H1 (cell line): ENCODE results near the gene COMMD2. TPM values are rescaled to one million over a fixed set of nuclear protein-coding genes. Genes with fewer than 3 reads are reported as not detected.

Experiments used
- CTCF ChIA-PET: fragments of 300-600 bp; sonication (Branson Sonifier 250); formaldehyde crosslinking; loops from one replicate; lab custom pipeline; 2021; ENCODE audit not compliant: partially characterized antibody; lab: Charles Lee
- POLR2A ChIA-PET: fragments of 300-600 bp; sonication (Branson Sonifier 250); formaldehyde crosslinking; loops from one replicate; lab custom pipeline; 2021; ENCODE audit warnings: inconsistent platforms; ENCODE audit not compliant: partially characterized antibody; lab: Charles Lee
- DNase-seq, 2 experiments: peaks; one replicate each; pipeline versions ENCODE4 v3.0.0 to v3.0.0-alpha.2; 2010 to 2022; ENCODE audit warnings: low spot score in 2 of 2, low read depth in 1 of 2, mixed read lengths in 1 of 2
- FAIRE-seq: peaks from 2 replicates; lab custom pipeline; 2011; peaks lifted over from hg19 to GRCh38; lab: Jason Lieb, UNC
- H2AFZ ChIP-seq: 2 replicates; pipeline ENCODE4 v1.8.1; 2012; ENCODE audit warnings: low read length, inconsistent platforms
- H2AK5ac ChIP-seq: 2 replicates; pipeline ENCODE4 v1.6.1; 2013; ENCODE audit warnings: low read depth, low read length
- H2BK120ac ChIP-seq: replicated peaks from 2 replicates; pipeline ENCODE3; 2013; ENCODE audit warnings: low read depth, low read length, inconsistent platforms
- H2BK12ac ChIP-seq: 2 replicates; pipeline ENCODE4 v1.6.1; 2013; ENCODE audit warnings: low read depth, low read length
- H2BK15ac ChIP-seq: 2 replicates; pipeline ENCODE4 v1.6.1; 2013; ENCODE audit warnings: low read length
- H2BK20ac ChIP-seq: 2 replicates; pipeline ENCODE4 v1.6.1; 2013; ENCODE audit warnings: low read length
- H2BK5ac ChIP-seq: 2 replicates; pipeline ENCODE4 v1.6.1; 2013; ENCODE audit warnings: low read depth, low read length
- H3K14ac ChIP-seq: 2 replicates; pipeline ENCODE4 v1.6.1; 2013; ENCODE audit warnings: inconsistent platforms; ENCODE audit not compliant: insufficient read length
- H3K18ac ChIP-seq: 2 replicates; pipeline ENCODE4 v1.6.1; 2013; ENCODE audit warnings: low read length; ENCODE audit errors: extremely low read depth
- H3K23ac ChIP-seq: 2 replicates; pipeline ENCODE4 v1.6.1; 2013; ENCODE audit warnings: inconsistent platforms; ENCODE audit not compliant: insufficient read length
- H3K23me2 ChIP-seq: 2 replicates; pipeline ENCODE4 v1.6.1; 2013; ENCODE audit warnings: low read depth, low read length
- H3K27ac ChIP-seq: 2 replicates; pipeline ENCODE4 v1.6.1; 2011; ENCODE audit warnings: low read depth, low read length, inconsistent platforms
- H3K27me3 ChIP-seq, 4 experiments: replicated peaks in 1 of 4; 1 replicate in 1 of 4; 2 replicates in 3 of 4; pipeline versions ENCODE4 v1.6.1 to v1.8.1; 2011 to 2013; ENCODE audit warnings: low read length in 3 of 4, mild to moderate bottlenecking in 3 of 4, inconsistent platforms in 2 of 4, mixed read lengths in 2 of 4, moderate library complexity in 1 of 4; ENCODE audit not compliant: control insufficient read depth in 3 of 4, insufficient read depth in 3 of 4; ENCODE audit errors: extremely low read depth in 1 of 4
- H3K36me3 ChIP-seq, 4 experiments: 2 replicates each; pipeline versions ENCODE4 v1.6.1 to v1.8.1; 2011 to 2013; ENCODE audit warnings: mild to moderate bottlenecking in 4 of 4, low read length in 3 of 4, moderate library complexity in 2 of 4, control low read depth in 1 of 4, inconsistent platforms in 1 of 4; ENCODE audit not compliant: insufficient read depth in 4 of 4, control insufficient read depth in 2 of 4
- H3K4ac ChIP-seq: replicated peaks from 2 replicates; pipeline ENCODE3; 2013; ENCODE audit warnings: low read length, low read depth, mixed read lengths, inconsistent platforms; ENCODE audit not compliant: insufficient read length
- H3K4me1 ChIP-seq, 4 experiments: replicated peaks in 1 of 4; 1 replicate in 1 of 4; 2 replicates in 3 of 4; pipeline versions ENCODE4 v1.6.1 to v1.8.1; 2011 to 2013; ENCODE audit warnings: low read length in 3 of 4, inconsistent platforms in 2 of 4, mixed read lengths in 1 of 4; ENCODE audit not compliant: insufficient read depth in 4 of 4, control insufficient read depth in 3 of 4
- H3K4me2 ChIP-seq, 2 experiments: 2 replicates each; pipeline versions ENCODE4 v1.6.1 to v1.8.1; 2011 to 2013; ENCODE audit warnings: low read depth in 2 of 2, low read length in 2 of 2, control low read depth in 1 of 2, inconsistent platforms in 1 of 2, mild to moderate bottlenecking in 1 of 2; ENCODE audit not compliant: insufficient read depth in 1 of 2
- H3K4me3 ChIP-seq, 4 experiments: fragments of 200-600, 300-600 bp in 1 of 4; sonication (generic), shearing (Covaris generic), sonication (Bioruptor Twin) in 1 of 4; 2 replicates each; pipeline versions ENCODE4 v1.5.1 to v1.8.1; 2011 to 2016; ENCODE audit warnings: low read length in 4 of 4, low read depth in 3 of 4, control low read depth in 2 of 4, inconsistent platforms in 2 of 4, mild to moderate bottlenecking in 2 of 4, mixed read lengths in 1 of 4, moderate library complexity in 1 of 4; ENCODE audit not compliant: insufficient read depth in 2 of 4; ENCODE audit errors: extremely low read depth in 1 of 4
- H3K56ac ChIP-seq: replicated peaks from 2 replicates; pipeline ENCODE3; 2013; ENCODE audit warnings: low read depth, mild to moderate bottlenecking, mixed read lengths, low read length, inconsistent platforms; ENCODE audit not compliant: insufficient read length
- H3K79me1 ChIP-seq: 2 replicates; pipeline ENCODE4 v1.6.1; 2013; ENCODE audit warnings: low read depth, low read length, control low read depth
- H3K79me2 ChIP-seq, 2 experiments: 2 replicates each; pipeline versions ENCODE4 v1.6.1 to v1.8.1; 2012 to 2013; ENCODE audit warnings: low read length in 2 of 2, mild to moderate bottlenecking in 2 of 2, inconsistent platforms in 1 of 2; ENCODE audit not compliant: insufficient read depth in 2 of 2, control insufficient read depth in 1 of 2
- H3K9ac ChIP-seq, 4 experiments: replicated peaks in 1 of 4; 1 replicate in 1 of 4; 2 replicates in 3 of 4; pipeline versions ENCODE4 v1.6.1 to v1.8.1; 2011 to 2013; ENCODE audit warnings: low read depth in 3 of 4, low read length in 3 of 4, control low read depth in 2 of 4, mild to moderate bottlenecking in 2 of 4, moderate library complexity in 2 of 4, inconsistent platforms in 1 of 4; ENCODE audit errors: extremely low read depth in 1 of 4
- H3K9me3 ChIP-seq, 2 experiments: 2 replicates each; pipeline versions ENCODE4 v1.6.1 to v1.8.1; 2012 to 2013; ENCODE audit warnings: mild to moderate bottlenecking in 2 of 2, moderate library complexity in 2 of 2, control low read depth in 1 of 2, inconsistent platforms in 1 of 2, low read depth in 1 of 2, low read length in 1 of 2, mixed read lengths in 1 of 2; ENCODE audit not compliant: insufficient read depth in 2 of 2
- H4K20me1 ChIP-seq, 2 experiments: replicated peaks in 1 of 2; 2 replicates each; pipeline versions ENCODE3 to v1.8.1; 2011 to 2013; ENCODE audit warnings: inconsistent platforms in 2 of 2, low read length in 2 of 2, mild to moderate bottlenecking in 1 of 2; ENCODE audit not compliant: insufficient read depth in 2 of 2, control insufficient read depth in 1 of 2
- H4K5ac ChIP-seq: 2 replicates; pipeline ENCODE4 v1.6.1; 2013; ENCODE audit warnings: low read length, low read depth, mixed read lengths, inconsistent platforms; ENCODE audit not compliant: insufficient read length
- H4K8ac ChIP-seq: 2 replicates; pipeline ENCODE4 v1.8.0; 2013; ENCODE audit warnings: mild to moderate bottlenecking, moderate library complexity, low read length, inconsistent platforms; ENCODE audit not compliant: insufficient read depth; ENCODE audit errors: extremely low read depth
- H4K91ac ChIP-seq: replicated peaks from 2 replicates; pipeline ENCODE3; 2013; ENCODE audit warnings: low read length, mixed read lengths, inconsistent platforms; ENCODE audit not compliant: insufficient read length
- E2F6 ChIP-seq: IDR thresholded peaks from 2 replicates; pipeline ENCODE4 v1.6.1; 2012; ENCODE audit warnings: inconsistent platforms
- HDAC2 ChIP-seq, 2 experiments: fragments of 300-600 bp in 1 of 2; sonication (generic) in 1 of 2; IDR thresholded peaks; 2 replicates each; pipeline ENCODE4 v1.6.1; 2011 to 2012; ENCODE audit warnings: low read depth in 2 of 2, low read length in 2 of 2, mild to moderate bottlenecking in 2 of 2, moderate library complexity in 2 of 2, borderline replicate concordance in 1 of 2, inconsistent platforms in 1 of 2
- POLR2A ChIP-seq, 2 experiments: IDR thresholded peaks; 1 replicate in 1 of 2; 2 replicates in 1 of 2; pipeline ENCODE4 v1.6.1; 2011; ENCODE audit warnings: low read depth in 2 of 2, low read length in 2 of 2, mild to moderate bottlenecking in 2 of 2; ENCODE audit errors: control extremely low read depth in 1 of 2
- SAP30 ChIP-seq: fragments of 300-600 bp; sonication (generic); IDR thresholded peaks from 2 replicates; pipeline ENCODE4 v1.7.1; 2012; ENCODE audit warnings: low read length, moderate library complexity, mild to moderate bottlenecking, inconsistent platforms; ENCODE audit not compliant: insufficient read depth, insufficient replicate concordance
- YY1 ChIP-seq: IDR thresholded peaks from 2 replicates; pipeline ENCODE4 v1.6.1; 2011; ENCODE audit warnings: low read depth, mild to moderate bottlenecking, low read length
- WGBS, 2 experiments: shearing (Covaris generic) in 1 of 2; methylation state at CpG; one replicate each; pipeline versions ENCODE4 v1.1.6 to v1.1.7; 2013 to 2015; ENCODE audit warnings: low lambda C conversion rate in 2 of 2, mixed read lengths in 2 of 2, inconsistent platforms in 1 of 2, low coverage in 1 of 2, missing lambda C conversion rate in 1 of 2; ENCODE audit not compliant: insufficient replicate concordance in 2 of 2, insufficient coverage in 1 of 2, insufficient read length in 1 of 2; ENCODE audit errors: extremely low coverage in 1 of 2, missing lambda C conversion rate in 1 of 2; 5-methylcytosine and 5-hydroxymethylcytosine counted together
- polyA plus RNA-seq, 7 experiments: library from polyadenylated mRNA; depleted of rRNA in 3 of 7; stranded (reverse) in 5 of 7; unstranded in 2 of 7; fragments of >200 nt in 5 of 7; fragments of 200-250 nt in 2 of 7; gene quantifications; 1 replicate in 5 of 7; 2 replicates in 1 of 7; 4 replicates in 1 of 7; pipeline versions ENCODE4 v1.2.1 to v1.2.3, GENCODE V29; 2011 to 2013; ENCODE audit warnings: missing spikeins in 2 of 7, mixed read lengths in 2 of 7
- total RNA-seq: library from RNA; stranded (reverse); fragmentation: NEBNext Ultra II Directional; extraction: Animal tissue kit (Norgen Biotek cat#: 25700); gene quantifications from 2 replicates; pipeline ENCODE4 v1.2.1, GENCODE V29; 2021

The COMMD2 gene
- total and polyA plus RNA-seq, 2 of the 8 experiments (the other 6 are each of a cell fraction or from before 2014, with no cell fraction given), result 20.2 to 57.2 TPM

GRCh38 chr3:149727656-149728055, 24.6 kb downstream of the COMMD2 start:
- Histone ChIP-seq H2BK12ac (no peak overlapping the region), H3K4me1 (no peaks in the 10 kb centered on the region), H3K56ac (no peak overlapping the region), H2BK120ac (no peak overlapping the region), H2BK15ac (no peak overlapping the region), H3K27me3 (no peaks in the 10 kb centered on the region), H2BK20ac (no peak overlapping the region), H2AK5ac (no peak overlapping the region), H3K79me1 (no peaks in the 10 kb centered on the region), H3K9ac (no peak overlapping the region), H2AFZ (no peak overlapping the region), H3K27ac (no peak overlapping the region), H3K23me2 (no peaks in the 10 kb centered on the region), H3K4me2 (no peak overlapping the region), H3K4me3 (no peak overlapping the region), H3K4ac (no peak overlapping the region), H3K23ac (no peak overlapping the region), H3K9me3 (no peaks in the 10 kb centered on the region), H2BK5ac (no peak overlapping the region), H3K36me3 (no peaks in the 10 kb centered on the region; a peak in 1 of 8 replicates), H4K5ac (no peak overlapping the region), H3K14ac (no peak overlapping the region), H3K79me2 (no peaks in the 10 kb centered on the region), H4K91ac (no peak overlapping the region), H4K20me1 (no peaks in the 10 kb centered on the region), H3K18ac (no peak overlapping the region), H4K8ac (no peak overlapping the region)
- POLR2A ChIA-PET, result no interaction called here
- no peak for DNase-seq
- CTCF ChIA-PET, result interaction anchor here (0.5 to 1.8 kb wide), 7 partner anchors 9 to 239 kb away, joined by 3 to 7 read pairs (median 3); no protein-coding TSS in a partner anchor
- 92% methylated on average over 2 of the region's 2 CpGs; no CpG with 5 or more reads in 1 of the 2 experiments for WGBS, 2 experiments
- FAIRE-seq, result no peak
- no peak for TF ChIP-seq E2F6
- TF ChIP-seq POLR2A (IDR thresholded peaks at IDR 0.05; ENCODE audit: control extremely low read depth in 1 of 2, low read depth in 2 of 2, low read length in 2 of 2), result no peak
- no peak for TF ChIP-seq YY1
- no peak for TF ChIP-seq SAP30
- TF ChIP-seq HDAC2 (IDR thresholded peaks at IDR 0.05; ENCODE audit: borderline replicate concordance in 1 of 2, low read depth in 2 of 2, low read length in 2 of 2), result no peak
